ENCODE results near the gene PNCK.
"Not testable (repeated sequence)": the region's sequence is repeated elsewhere in the genome, so short reads cannot be mapped to it uniquely, and the experiment has no call there.

The PNCK gene

DNA sequence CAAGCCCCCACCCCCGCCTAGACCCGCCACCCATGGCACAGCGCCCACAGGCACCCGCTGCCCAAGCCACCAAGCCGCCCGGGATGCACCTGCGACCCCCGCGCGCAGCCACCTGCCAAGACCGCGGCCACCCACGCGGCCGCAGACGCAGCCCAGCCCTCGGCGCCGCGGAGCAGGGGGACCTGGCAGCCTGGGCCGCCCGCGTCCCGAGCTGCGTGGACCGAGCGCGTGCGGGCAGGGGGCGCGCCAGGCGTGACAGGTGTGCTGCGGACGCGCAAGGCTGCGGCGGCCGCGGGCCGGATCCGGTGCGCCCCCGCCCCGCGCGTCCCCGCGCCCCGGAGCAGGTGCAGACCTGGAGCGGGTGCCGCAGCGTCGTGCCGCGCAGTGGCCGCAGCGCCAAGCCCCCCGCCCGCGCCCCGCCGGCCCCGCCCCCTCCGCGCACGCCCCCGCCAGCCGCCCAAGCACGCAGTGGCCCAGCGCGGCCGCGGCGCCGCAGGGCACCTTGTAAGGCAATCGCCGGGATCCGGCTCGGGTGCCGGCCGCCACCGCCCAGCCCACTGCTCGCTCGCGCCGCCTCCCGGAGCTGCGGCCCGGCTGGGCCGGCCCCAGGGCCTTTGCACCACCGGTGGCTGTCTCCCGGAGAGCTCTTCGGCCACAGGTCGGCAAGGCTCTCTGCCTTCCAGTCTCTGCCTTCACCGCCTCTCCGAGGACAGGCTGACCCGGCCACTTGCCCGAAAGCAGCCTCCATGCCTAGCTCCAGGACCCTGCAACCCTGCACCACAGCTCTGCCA is at the start of gene PNCK:
TSS of gene PNCK (minus strand) at position 386 of the 791 bp plus-strand sequence. CDS start 737 bp downstream, outside the sequence.
- no peak for DNase-seq

DNA sequence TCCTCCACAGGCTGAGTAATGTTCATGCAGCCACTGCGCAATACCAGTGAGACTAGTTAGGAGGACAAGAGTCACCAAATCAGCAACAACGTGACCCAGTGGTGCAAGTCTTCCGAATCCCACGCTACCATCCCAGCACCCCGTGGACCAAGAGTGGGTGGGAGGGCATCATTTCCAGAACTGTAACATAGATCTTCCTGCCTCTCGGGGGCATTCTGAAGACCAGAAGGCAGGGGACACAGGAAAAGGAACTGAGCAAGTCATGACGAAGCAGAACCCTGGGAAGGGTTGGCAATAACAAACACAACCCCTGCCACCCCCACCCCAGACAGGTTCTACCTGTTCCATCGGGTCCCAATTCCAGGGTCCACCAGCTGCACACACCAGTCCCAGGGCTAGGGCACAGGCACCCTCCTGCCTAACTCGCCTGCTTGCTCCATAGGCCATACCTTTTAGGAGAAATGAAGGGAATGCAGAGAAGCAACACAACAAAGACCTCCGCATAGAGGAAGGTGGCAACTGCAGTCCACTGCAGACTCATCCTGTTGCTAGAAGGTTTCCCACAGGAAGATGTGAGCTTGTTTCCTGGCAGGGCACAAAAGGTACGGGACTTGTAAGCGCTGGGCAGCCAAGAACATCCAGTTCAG is 49.2 kb upstream of the PNCK start:
- DNase-seq: no peak

DNA sequence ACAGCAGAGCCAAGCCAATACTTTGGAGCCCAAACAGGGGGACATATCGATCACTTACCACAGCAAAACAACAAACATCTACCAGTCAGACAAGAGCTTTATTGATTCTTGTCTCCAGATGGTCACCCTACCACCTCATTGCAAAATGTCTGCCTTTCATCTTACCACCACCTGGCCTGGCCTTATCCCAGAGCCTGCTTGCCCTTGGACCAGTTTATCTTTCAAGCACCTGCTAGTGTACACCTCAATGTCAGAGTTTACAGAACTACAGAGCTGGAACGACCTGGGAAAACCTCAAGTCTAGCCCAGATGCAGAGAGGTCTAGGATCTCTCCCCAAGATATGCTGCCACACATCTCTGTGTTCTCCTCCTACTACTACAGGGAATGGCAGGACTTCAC is 46.1 kb upstream of the PNCK start:
- DNase-seq: no peak

DNA sequence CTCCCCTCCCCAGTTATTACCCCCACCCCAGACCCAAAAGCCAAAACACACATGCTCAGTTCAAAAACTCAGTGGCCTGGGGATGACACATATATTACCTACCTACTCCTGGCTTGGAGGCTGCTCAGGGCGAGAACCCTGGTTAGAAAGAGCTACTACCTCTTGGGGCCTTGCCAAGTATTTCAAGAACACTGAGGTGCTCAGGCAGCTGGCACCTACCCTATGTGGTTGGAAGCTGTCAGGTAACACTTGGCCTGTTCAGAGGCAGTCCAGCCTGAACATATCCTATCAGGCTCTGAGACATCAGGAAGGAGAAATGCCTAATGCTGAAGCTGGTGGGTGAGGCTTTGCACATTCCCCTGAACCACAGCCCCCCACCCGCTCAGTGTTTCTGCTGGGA is 45.6 kb upstream of the PNCK start:
- no peak for DNase-seq

DNA sequence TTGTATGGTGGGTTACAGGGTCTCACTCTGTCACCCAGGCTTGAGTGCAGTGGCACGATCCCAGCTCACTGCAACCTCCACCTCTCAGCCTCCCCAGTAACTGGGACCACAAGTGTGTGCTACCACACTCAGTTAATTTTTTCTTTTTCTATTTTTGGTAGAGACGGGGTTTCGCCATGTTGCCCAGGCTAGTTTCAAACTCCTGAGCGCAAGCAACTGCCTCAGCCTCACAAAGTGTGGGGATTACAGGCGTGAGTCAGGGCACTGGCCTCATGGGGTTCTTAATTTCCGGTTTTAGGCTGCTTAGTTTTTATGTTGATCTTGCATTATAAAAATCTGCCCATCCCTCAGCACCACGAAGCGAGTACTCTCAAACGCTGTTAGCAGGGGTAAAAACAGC is 43.8 kb upstream of the PNCK start:
- no peak for DNase-seq

DNA sequence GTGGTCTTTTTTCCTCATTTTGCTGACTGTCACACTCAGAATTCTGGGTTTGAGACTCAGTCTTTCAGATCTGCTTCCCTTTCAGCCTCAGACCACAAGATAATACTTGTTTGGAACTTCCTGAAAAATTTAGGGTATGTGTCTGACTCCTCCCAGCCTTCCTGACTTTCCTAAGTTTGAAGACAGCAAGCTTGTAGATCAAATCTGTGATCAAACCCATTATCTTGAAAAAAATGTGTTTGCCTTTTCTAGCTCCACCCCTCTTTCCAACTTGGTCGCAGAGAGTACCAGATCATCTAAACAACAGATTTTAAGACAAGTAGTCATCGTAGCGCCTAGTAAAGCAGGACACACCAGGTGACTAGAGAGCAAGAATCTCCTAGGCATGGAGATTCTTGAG is 40.6 kb upstream of the PNCK start:
- DNase-seq: no peak

DNA sequence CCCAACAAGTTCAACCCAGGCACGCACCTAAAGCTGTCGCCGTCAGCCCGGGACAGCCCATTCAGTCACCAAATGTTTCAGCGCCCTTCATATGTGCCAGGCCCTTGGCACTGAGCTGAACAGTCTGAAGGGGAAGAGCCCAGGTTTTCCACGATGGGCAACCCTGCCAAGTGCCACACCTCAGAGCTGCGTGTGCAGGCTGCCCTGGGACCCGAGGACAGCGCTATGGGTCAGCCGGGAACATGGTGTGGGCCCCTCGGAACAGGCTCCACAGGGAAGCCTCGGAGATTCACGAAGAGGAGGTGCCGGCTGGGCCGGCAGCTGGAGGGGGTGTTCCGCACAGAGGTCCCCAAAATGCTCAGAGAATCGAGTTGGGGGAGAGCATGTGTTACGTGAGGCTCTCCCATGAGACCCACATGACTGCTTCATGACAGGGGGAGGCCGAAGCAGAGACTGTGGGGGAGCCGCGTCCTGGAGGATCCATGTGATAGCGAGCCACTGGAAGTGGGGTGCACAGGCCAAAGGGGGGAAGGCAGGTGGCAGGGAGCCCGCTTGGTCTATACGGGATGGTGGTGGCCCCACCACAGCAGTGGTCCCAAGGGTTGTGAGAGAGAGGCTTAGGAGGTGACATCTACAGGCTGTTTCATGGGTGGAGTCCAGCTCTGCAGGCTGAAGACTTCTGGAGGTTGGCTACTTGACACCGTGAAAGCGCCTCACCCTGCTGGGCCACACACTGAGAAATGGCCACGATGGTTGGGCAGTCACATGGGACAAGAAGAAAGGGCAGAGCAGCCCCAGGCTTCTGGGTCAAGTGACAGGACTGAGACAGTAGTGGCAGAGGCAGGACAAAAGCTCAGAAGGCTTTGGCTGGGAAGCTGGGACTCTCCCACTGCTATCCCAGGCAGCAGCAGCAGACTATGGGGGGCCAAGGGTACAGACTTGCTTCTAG is 36.4 kb upstream of the PNCK start:
- DNase-seq: no peak

DNA sequence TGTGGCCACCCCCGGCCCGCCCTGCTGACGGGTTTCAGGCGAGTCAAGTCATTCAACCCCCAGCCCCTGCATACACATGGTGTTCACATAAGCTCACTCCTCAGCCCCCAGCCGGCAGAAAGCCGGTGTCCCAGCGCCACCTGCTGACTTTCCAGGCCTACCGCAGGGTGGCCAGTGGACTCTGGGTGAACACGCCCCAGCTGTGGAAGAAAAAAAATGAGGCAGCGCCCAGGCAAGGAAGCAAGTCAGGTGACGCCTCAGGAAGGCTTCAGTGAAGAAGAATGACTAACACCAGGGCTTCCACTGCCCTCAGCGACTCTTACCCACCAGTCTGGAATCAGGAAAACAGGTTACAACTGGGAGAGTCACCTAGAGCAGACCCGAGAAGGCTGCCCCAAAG is 34.8 kb upstream of the PNCK start:
- no peak for DNase-seq

DNA sequence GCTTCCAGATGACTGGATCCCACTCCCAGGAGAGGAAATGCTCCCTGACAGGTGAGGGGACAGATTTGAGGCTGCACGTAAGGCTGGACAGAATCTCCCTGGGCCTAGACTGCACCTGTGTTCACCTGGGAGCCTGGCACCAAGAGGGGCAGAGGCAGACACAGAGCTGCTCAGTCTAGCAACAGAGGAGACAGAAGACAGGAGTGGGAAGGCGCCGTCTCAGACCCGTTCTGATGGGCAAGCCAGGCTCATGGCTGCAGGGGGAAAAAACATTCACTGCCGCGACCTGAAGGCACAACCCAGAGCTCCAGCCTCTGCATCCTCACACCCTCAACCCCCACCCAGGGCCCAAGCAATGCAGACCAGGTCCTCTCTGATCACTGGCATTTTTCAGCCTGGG is 33.8 kb upstream of the PNCK start:
- DNase-seq: no peak

DNA sequence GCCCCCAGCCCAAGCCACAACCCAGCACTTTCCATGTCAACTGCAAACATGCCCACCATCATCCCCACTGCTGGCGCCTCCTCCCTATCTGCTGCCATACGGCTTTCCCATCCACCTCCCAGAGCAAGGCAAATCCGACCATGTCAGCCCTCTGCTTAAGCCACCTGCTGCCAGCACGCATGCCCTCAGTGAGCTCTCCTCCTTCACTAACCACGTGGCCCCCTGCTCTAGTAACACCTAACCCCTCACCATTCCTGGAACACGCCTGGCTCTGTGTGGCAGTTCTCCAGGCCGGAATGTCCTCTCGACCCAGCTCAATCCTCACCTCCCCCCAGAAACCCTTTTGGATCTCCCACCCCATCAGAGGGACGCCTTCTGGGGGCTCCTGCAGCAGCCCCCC is 33.2 kb upstream of the PNCK start:
- no peak for DNase-seq

DNA sequence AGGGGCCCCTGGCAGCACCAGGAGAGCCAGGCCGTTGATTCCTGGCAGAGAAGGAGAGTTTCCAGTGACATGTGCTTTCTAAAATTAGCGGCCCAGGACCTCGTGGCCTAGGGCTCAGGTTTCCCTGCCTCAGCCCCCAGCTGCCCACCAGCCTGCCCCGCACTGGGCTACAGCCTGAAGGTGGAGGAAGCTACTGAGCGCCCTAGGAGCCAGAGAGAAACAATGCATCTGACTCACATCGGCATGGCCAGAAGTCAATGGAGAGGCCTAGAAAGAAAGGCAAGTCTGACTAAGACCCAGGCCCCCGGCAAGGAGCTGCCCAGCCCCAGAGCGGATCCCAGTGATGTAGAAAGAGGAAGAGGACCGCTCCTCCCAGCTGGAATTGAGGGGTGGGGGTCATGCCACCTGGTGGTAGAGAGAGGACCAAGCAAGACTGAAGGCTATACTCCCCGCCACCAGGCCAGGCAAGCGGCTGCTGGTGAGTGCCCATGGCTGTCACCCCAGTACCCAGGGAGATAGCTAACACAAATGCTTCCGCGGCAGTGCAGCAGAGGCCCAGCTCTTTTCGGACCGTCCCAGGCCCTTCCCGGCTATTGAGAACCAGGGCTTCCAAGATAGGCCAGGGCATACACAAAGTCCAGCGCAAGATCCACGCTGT is 31.9 kb upstream of the PNCK start:
- not testable (repeated sequence) for DNase-seq

DNA sequence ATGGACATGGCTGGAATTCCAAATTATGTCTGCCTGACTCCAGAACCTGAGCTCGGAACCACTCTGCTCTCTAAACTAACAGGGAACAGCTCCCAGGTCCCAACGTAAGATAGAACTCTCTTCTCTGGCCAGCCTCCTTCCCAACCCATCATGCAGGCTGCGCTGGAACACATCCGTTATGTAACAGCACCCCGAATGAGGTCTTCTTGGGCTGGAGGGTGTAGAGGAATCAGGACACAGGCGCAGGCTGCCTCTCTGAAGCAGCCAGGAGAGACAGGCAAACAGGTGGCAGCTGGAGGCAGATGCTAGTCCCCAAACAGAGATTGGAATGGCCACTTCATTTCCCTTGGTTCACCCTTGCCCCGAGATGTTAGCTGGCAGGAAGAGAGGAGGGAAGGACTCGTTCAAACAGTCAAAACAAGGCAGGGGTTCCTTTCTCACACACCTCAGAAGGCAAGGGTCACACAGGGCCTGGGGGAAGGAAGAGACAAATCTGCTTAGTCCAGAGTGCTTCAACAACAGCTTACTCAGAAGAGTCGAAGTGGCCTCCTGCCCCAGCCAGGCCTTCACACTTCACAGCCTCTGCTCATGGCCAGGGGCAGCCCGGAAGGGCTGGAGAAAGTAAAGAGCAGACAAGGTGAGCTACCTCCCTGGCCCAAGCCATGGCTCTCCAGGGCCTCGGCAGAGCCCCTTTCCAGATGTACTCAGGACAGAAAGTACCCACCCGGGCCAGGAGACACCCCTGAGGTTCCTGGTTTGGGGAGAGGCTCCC is 31.2 kb upstream of the PNCK start:
- DNase-seq: not testable (repeated sequence)

DNA sequence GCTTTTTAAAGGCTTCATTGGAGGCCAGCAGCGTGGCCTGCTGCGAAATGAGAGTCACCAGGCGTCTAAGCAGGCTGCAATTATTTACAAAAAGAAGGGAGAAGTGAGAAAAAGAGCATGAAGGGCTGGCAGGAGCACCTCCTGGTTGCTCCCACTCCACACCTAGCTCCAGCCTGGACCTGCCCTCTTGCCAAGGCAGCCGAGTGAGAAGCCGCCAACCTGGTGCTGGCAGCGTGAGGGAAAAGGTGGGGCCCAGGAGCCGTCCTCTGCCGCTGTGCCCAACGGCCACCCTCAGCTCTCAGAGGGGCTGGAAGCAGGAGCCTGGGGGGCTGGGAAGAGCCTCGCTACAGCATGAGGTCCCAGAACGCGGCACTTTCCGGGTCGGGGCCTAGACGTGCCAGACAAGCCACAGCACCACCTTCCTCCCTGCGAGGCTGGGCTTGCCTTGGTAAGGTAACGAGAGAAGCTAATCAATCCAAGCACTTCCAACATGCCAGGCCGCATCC is 30.5 kb upstream of the PNCK start:
- DNase-seq: no peak

DNA sequence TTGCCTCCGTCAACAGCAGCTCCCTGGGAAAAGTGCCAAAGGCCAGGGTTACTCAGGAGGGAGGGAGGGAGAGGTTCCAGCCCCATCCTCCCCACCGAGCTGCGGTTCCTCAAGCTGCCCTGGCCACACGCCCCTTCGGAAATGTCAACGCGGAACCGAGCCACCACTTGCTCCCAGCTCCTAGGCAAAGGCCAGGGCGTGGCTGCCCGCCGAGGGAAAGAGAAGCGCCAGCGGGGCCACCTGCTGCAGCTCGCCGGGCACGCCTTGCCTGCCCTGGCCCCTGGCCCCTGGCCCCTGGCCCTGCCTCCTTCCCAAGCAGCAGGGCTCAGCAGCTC is 29.4 kb upstream of the PNCK start:
- DNase-seq: no peak

DNA sequence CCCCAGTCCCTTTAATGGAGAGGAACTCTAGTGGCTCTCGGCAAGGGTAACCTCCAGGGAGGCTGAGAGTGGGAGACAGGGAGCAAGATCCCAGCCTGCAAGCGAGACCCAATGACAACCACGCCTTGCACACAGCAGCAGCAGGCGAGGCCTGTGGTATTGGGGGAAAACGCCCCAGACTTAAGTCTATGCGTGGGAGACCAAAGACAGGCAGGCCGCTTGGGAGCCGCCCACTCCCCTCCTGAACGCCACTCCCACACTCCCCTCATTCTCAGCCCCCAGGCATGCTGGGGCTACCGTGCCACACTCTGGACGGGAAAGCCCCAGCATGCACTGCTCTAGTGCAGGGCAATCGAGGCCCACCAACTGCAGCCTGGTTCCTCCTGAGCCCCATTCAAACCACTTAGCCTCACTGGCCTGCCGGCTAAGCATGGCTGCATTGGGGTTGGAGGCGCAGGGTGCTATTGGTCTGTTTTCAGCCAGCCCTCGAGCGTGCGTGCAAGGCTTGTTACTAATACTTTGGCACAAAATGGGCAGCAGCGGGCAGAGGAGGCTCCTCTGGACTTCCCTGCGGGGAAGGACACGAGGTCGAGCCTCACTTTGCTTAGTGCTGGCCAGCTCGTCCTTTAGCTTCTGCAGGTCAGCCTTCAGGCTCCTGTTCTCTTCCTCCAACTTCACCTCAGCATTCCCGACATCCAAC is 28.9 kb upstream of the PNCK start:
- DNase-seq: no peak

DNA sequence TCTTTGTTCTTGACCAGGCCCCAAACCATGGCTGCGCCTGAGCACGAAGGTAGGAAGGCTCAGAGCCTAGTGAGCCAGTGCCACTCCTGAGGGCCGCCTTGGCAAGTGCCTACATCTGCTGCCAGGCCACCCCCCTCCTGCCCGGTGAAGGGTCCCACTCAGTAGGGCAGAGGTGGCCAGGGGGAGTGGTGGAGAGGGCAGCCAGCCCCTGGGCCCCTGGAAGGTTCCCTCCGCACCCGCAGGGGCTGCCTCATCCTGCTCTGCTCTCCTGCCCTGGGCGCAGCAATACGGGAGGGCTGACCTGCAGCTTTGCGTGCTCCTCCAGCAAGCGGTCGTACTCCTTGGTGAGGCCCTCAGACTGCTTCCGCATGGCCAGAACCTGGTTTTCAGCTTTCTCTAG is 28.1 kb upstream of the PNCK start:
- no peak for DNase-seq

DNA sequence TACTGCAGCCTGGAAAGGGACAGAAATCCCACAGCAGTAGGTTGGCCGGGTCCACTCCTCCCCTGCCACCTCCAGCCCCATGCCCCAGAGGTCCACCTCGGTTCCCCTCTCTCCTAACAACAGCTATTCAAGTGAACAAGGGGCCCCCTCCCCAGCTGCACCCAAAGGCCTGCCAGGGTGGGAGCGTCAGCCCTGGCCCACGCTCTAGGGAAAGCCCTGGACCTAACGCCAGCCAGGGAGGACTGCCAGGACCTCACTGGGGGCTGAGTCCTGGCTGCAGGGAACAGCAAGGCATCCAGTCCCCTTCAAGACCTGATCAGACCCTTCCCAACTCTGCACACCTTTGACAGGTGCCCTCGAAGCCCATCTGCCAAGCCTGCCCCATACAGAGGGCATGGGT is 27.4 kb upstream of the PNCK start:
- no peak for DNase-seq

DNA sequence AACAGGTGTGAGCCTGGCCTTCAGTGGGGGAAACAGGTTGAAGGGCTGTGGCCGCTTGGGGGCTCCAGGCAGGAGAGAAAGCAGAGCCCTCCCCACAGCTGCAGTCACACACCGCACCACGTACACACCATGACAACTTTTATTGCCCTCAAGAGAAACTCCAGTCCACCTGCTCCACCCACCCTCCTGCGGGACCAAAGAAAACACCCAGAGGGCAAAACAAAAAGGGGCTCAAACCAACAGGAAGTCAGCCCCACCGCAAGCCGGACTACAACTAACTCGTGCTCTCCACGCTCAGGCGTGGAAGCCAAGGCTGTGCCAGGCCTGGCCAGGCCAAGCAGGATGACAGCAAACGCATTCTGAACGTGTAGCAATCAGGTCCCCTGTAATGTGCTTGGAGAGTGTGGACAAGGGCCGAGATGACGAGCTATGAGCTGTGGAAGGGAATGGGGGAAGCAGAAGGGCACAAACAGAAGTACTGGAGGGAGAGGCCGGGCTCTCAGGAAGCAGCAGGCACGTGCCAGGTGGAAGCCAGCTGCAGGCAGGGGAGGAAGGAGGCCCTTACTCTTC is 26.8 kb upstream of the PNCK start:
- DNase-seq: no peak

DNA sequence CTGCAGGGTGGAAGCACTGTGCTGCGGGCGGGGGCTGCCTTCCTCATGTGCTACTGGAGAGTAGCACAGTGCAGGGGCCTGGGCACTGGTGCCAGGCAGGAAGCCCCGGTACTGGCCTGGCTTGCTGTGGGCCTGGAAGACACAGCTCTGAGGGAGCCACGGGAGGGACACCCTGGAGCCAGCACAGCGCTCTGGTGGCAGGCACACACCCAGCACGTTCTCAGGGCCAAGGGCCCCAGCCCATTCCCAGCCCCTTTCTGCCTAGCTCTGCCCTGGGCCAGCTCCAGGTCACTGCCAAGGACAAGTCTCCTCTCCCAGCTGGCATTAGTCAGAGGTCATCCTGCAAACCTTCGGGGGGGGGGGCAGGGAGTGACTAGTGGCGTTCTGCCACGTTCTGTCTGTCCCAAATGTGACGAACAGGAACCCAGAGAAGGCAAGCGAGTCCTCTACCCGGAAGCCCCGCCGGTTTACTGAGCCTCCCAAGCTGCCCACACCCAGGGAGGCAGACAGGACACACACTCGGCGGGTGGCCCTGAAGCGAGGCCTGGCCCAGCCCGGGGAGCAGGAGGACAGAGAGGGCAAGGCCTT is 26.3 kb upstream of the PNCK start:
- not testable (repeated sequence) for DNase-seq

DNA sequence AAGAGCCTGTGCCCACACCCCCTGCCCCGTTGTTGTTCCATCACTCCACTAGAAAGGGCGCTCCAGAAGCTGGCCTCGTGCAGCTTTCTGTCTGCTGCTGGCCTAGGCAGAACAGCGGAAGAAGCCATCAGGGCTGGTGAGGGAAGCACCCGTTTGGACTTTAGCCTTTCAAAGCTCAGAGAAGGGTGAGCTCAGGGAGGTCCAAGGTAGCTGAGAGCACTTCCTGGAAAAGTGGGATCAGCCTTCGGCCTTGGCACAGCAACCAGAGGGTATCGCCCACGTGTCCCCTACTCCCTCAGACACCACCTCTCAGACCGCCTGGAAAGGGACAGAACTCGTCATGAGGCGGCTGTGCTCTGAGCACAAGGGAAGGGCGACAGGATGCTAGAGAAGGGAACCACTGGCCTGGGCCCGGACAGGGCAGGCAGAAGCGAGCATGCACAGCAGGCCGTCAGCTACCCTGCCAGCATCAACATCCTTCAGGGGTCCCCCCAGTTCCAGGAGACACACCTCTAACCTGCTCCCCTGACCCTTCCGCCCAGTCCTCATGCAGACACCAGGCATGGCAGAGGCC is 25.7 kb upstream of the PNCK start:
- not testable (repeated sequence) for DNase-seq
